Cerebellar cortex (tissue), 1 donor: ENCODE measurements around the gene SNX1.

Experiments used
- DNase-seq: peaks from one replicate; pipeline ENCODE4 v3.0.0-alpha.2; 2015; ENCODE audit warnings: low spot score

The SNX1 gene

GRCh38 chr15:64163659-64164362, 68.0 kb downstream of the SNX1 start:
- DNase-seq = no peak

- no peak for DNase-seq
These were observed 68.7 kb downstream of the SNX1 start for GRCh38 chr15:64164436-64164835.

DNA sequence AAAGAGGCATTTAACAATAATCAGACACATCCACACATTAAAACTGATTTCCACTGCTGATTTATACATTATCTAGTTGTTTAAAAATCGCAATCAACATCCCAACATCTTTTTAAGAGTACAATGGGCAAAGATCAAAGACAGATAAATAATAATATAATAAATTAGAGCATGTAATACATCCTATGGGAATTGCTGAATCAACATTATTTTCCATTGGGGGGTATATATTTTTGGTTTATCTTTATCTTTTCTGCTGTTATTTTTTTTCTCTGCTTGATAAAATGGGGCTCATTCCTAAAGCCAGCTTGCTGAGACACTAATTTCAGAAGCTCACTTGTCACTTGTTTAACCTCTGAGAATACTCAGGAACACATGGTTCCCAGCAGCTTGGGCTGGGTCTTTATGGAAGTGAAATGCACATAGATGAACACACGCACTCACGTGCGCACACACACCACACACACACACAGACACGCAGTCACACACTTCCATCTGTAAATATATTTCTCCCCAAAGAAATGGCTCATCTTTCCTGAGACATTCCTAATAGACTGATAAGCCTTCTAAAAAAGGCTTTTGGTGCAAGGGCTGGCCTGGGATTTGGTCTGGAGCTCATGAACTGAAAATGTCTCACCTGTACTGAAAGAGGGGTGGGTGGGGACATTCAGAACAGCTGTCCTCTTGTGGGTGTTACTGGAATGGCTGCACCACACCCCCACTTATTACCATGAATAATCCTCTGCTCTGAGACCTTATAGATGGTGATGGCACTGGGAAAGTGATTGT, 70.5 kb downstream of the SNX1 start:
- DNase-seq = no peak

DNA sequence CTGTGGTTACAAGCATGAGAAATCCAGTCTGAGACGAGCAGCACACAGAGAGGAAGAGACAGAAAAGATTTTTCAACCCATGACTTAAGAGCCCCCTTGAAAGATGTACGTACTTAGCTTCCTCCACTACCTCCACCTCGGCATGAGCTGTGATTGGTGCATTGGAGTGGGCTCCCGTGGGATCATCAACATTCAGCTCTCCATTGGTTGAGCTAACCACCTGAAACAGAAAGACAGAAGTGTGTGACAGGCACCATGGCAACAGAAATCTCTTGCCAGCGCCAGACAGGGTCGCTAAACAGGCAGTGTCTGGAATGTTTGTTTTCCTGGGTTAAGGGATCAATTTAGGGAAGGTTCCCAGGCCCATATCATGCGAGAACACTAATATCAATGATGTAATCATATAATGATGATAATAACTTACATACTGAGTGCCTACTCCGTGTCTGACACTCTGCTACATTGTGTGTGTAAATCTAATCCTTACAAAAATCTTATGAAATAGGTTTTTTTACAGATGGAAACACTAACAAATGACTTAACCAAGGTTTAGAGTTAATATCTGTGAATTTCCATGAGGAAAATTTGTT, 84.5 kb downstream of the SNX1 start:
- no peak for DNase-seq

- DNase-seq = no peak
These were observed 87.1 kb downstream of the SNX1 start for GRCh38 chr15:64182859-64183370.

GRCh38 chr15:64185146-64185911, 89.5 kb downstream of the SNX1 start:
- DNase-seq = no peak

- no peak for DNase-seq
These were observed 91.8 kb downstream of the SNX1 start for GRCh38 chr15:64187396-64188191.
